ENCODE results near the gene SMAD2. TPM values are rescaled to one million over a fixed set of nuclear protein-coding genes. Genes with fewer than 3 reads are reported as not detected.

SMAD2 gene
- total and polyA plus RNA-seq, 2 of the 8 experiments (the other 6 are each of a cell fraction or from before 2014, with no cell fraction given): 28.4 to 124 TPM

DNA sequence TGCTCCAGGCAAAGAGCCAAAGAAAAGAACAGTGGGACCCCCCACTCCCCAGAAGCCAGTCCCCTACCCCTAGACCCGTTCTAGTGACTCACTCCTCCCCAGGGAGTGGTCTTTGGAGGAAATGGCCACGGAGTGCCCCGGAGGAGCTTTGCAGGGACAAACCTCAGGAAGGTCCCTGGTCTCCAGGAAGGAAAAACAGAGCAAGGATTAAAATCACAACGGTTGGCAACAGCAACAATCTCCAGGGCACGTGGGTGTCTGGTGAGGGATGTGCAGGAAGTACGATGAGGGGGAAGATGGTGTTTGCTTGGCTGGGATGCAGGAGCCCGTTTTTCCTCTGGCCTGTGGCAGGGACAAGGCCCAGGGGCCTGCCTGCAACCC, 135.0 kb downstream of the SMAD2 start:
- Histone ChIP-seq H3K36me3 (ENCODE audit: control insufficient read depth in 2 of 4, insufficient read depth in 4 of 4, low read length in 3 of 4) (no peaks in the 10 kb centered on the region), H2BK20ac (ENCODE audit: low read length) (no peak overlapping the region), H4K20me1 (replicated peaks in 1 of 2; ENCODE audit: control insufficient read depth in 1 of 2, insufficient read depth in 2 of 2, low read length in 2 of 2) (no peaks in the 10 kb centered on the region), H3K23ac (ENCODE audit: insufficient read length) (no peak overlapping the region), H2BK15ac (ENCODE audit: low read length) (no peak overlapping the region), H3K18ac (ENCODE audit: extremely low read depth, low read length) (no peak overlapping the region), H4K91ac (replicated peaks; ENCODE audit: insufficient read length, low read length) (no peak overlapping the region), H2AFZ (ENCODE audit: low read length) (no peak overlapping the region), H4K8ac (ENCODE audit: extremely low read depth, insufficient read depth, low read length) (no peak overlapping the region), H3K4me2 (ENCODE audit: insufficient read depth in 1 of 2, low read depth in 2 of 2, low read length in 2 of 2) (no peak overlapping the region), H3K14ac (ENCODE audit: insufficient read length) (no peak overlapping the region), H3K4ac (replicated peaks; ENCODE audit: insufficient read length, low read depth, low read length) (no peak overlapping the region), H3K4me3 (ENCODE audit: extremely low read depth in 1 of 4, insufficient read depth in 2 of 4, low read depth in 3 of 4, low read length in 4 of 4) (no peak overlapping the region), H2AK5ac (ENCODE audit: low read depth, low read length) (no peak overlapping the region), H3K9ac (replicated peaks in 1 of 4; ENCODE audit: extremely low read depth in 1 of 4, low read depth in 3 of 4, low read length in 3 of 4) (no peak overlapping the region), H3K56ac (replicated peaks; ENCODE audit: insufficient read length, low read depth, low read length) (no peak overlapping the region), H3K27me3 (replicated peaks in 1 of 4; ENCODE audit: control insufficient read depth in 3 of 4, extremely low read depth in 1 of 4, insufficient read depth in 3 of 4, low read length in 3 of 4) (no peaks in the 10 kb centered on the region), H3K79me2 (ENCODE audit: control insufficient read depth in 1 of 2, insufficient read depth in 2 of 2, low read length in 2 of 2) (no peaks in the 10 kb centered on the region), H3K27ac (ENCODE audit: low read depth, low read length) (no peak overlapping the region), H3K4me1 (replicated peaks in 1 of 4; ENCODE audit: control insufficient read depth in 3 of 4, insufficient read depth in 4 of 4, low read length in 3 of 4) (peaks cover 0 to 6% (median 2%) of the 10 kb centered on the region in 4 experiments; a peak in 3 of 7 replicates), H2BK120ac (replicated peaks; ENCODE audit: low read depth, low read length) (no peak overlapping the region), H2BK5ac (ENCODE audit: low read depth, low read length) (no peak overlapping the region), H2BK12ac (ENCODE audit: low read depth, low read length) (no peak overlapping the region), H3K23me2 (ENCODE audit: low read depth, low read length) (peaks cover 2% of the 10 kb centered on the region; the same call in 1 of the 2 replicates), H4K5ac (ENCODE audit: insufficient read length, low read depth, low read length) (no peak overlapping the region), H3K9me3 (ENCODE audit: insufficient read depth in 2 of 2, low read depth in 1 of 2, low read length in 1 of 2) (no peaks in the 10 kb centered on the region), H3K79me1 (ENCODE audit: low read depth, low read length) (no peaks in the 10 kb centered on the region)
- POLR2A ChIA-PET (ENCODE audit: partially characterized antibody): no interaction called here
- no peak for FAIRE-seq
- CTCF ChIA-PET (ENCODE audit: partially characterized antibody): interaction anchor here (0.9 to 2.3 kb wide), 3 partner anchors 12 to 40 kb away, joined by 3 to 5 read pairs (median 4); no protein-coding TSS in a partner anchor
- 92% methylated on average over 6 of the region's 7 CpGs; no CpG with 5 or more reads in 1 of the 2 experiments for WGBS, 2 experiments (ENCODE audit: extremely low coverage in 1 of 2, insufficient coverage in 1 of 2, insufficient read length in 1 of 2, insufficient replicate concordance in 2 of 2, low coverage in 1 of 2, low lambda C conversion rate in 2 of 2, missing lambda C conversion rate in 1 of 2)
- DNase-seq (ENCODE audit: low read depth in 1 of 2, low spot score in 2 of 2): no peak
